Smooth muscle cell (in vitro differentiated cells): ENCODE data around the gene ZC3H10. TPM values are rescaled to one million over a fixed set of nuclear protein-coding genes. Genes with fewer than 3 reads are reported as not detected.

Source experiments
- DNase-seq: peaks from one replicate; lab custom pipeline; 2025; ENCODE audit not compliant: unreplicated experiment; lab: John Stamatoyannopoulos, UW
- H2AFZ ChIP-seq: fragments of 200-600 bp; sonication (generic); 2 replicates; pipeline ENCODE4 v1.6.0; 2016; ENCODE audit warnings: antibody characterized with exemption, low read depth, mild to moderate bottlenecking
- H3F3A ChIP-seq: fragments of 200-600 bp; sonication (generic); 2 replicates; pipeline ENCODE4 v1.6.0; 2017; ENCODE audit warnings: antibody characterized with exemption, low read depth
- H3K27ac ChIP-seq: fragments of 200-600 bp; sonication (generic); 2 replicates; pipeline ENCODE4 v1.5.1; 2016; ENCODE audit warnings: low read depth, mild to moderate bottlenecking
- H3K27me3 ChIP-seq: fragments of 200-600 bp; sonication (generic); 2 replicates; pipeline ENCODE4 v1.6.1; 2016; ENCODE audit warnings: low read depth, mild to moderate bottlenecking
- H3K36me3 ChIP-seq: fragments of 200-600 bp; sonication (generic); 2 replicates; pipeline ENCODE4 v1.5.1; 2016; ENCODE audit warnings: low read depth
- H3K4me1 ChIP-seq: fragments of 200-600 bp; sonication (generic); 2 replicates; pipeline ENCODE4 v1.5.1; 2016; ENCODE audit warnings: low read depth
- H3K4me2 ChIP-seq: fragments of 200-600 bp; sonication (generic); 2 replicates; pipeline ENCODE4 v1.6.0; 2016; ENCODE audit warnings: mild to moderate bottlenecking
- H3K4me3 ChIP-seq: fragments of 200-600 bp; sonication (generic); 2 replicates; pipeline ENCODE4 v1.5.1; 2016; ENCODE audit warnings: mild to moderate bottlenecking
- H3K79me2 ChIP-seq: fragments of 200-600 bp; sonication (generic); 2 replicates; pipeline ENCODE4 v1.6.0; 2016; ENCODE audit warnings: low read depth, mild to moderate bottlenecking
- H3K9ac ChIP-seq: fragments of 200-600 bp; sonication (generic); 2 replicates; pipeline ENCODE4 v1.6.0; 2016; ENCODE audit warnings: low read depth
- H3K9me3 ChIP-seq: fragments of 200-600 bp; sonication (generic); replicated peaks from 2 replicates; pipeline ENCODE4 v1.5.1; 2016; ENCODE audit warnings: low read depth
- H4K20me1 ChIP-seq: fragments of 200-600 bp; sonication (generic); 2 replicates; pipeline ENCODE4 v1.6.0; 2016; ENCODE audit warnings: low read depth
- WGBS: methylation state at CpG from one replicate; pipeline ENCODE4 v1.1.7; 2016; ENCODE audit warnings: low lambda C conversion rate; 5-methylcytosine and 5-hydroxymethylcytosine counted together
- polyA plus RNA-seq: library from polyadenylated mRNA; unstranded; fragments of >200 nt; fragmentation: Nextera tagmentation; extraction: Ambion mirVana; gene quantifications from 2 replicates; pipeline ENCODE4 v1.2.1, GENCODE V29; 2016
- total RNA-seq: library from RNA; depleted of rRNA; stranded (reverse); fragments of >200 nt; gene quantifications from 2 replicates; pipeline ENCODE4 v1.2.3, GENCODE V29; 2014
- TF ChIP-seq, protein P1 (sequence below): fragments of 200-600 bp; sonication (generic); IDR thresholded peaks from 2 replicates; pipeline ENCODE4 v1.5.1; 2017; ENCODE audit warnings: borderline replicate concordance, mild to moderate bottlenecking, antibody characterized with exemption; ENCODE audit not compliant: insufficient read depth, poor library complexity, severe bottlenecking

Gene ZC3H10
- total and polyA plus RNA-seq, 2 experiments from 2014 or later: 1.9 to 2.8 TPM

DNA sequence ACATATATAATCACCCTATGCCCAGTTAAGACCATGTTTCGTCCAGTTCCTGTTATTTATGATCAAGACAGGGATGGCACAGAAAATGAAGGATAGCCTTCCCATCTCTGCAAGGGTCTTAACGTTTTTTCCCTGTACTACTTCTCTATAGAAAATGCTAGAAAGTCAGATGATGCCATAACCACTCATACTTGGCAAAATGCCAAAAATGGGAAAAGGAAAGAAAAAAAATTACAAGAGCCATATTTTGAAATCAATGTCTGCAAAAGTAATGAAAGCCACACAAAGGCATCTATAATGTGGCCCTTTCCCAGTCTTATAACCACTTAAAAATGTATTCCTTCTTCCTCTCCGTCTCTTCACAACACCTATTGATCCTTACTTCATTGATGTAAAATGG lies 32.5 kb downstream of the ZC3H10 start:
- peaks cover 10% of the 10 kb centered on the region for H3K79me2 ChIP-seq
- no peak for DNase-seq
- WGBS: 84% methylated on average over 3 of the region's 3 CpGs

DNA sequence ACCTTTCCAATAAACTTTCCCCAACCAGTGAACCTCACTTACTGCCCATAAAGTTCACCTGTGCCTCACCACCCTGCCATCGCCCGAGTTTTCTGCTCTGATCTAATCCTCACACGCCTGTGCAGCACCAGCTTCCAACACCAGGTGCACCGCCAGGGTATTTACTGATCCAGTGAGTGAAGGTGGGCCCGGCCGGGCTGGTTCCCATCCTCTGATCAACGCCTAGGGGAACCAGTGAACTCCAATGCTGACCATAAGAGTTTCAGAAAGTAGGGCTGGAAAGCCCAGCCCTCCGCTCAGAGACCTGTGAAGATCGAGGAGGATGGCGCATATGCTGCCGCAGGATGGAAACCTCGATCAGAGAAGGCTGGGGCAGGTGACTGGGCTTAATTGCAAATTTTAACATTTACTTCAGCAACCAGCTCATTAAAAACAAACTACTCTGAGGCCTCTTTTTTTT lies 33.6 kb downstream of the ZC3H10 start:
- peaks cover 12% of the 10 kb centered on the region for H3K4me1 ChIP-seq
- peak overlapping the region; percentile 75 for H2AFZ ChIP-seq
- H3K27me3 ChIP-seq: no peaks in the 10 kb centered on the region
- no peaks in the 10 kb centered on the region for H3K36me3 ChIP-seq
- WGBS: 13% methylated on average over 12 of the region's 12 CpGs
- H4K20me1 ChIP-seq: no peaks in the 10 kb centered on the region
- peaks cover 10% of the 10 kb centered on the region for H3K79me2 ChIP-seq
- TF ChIP-seq, protein P1, sequence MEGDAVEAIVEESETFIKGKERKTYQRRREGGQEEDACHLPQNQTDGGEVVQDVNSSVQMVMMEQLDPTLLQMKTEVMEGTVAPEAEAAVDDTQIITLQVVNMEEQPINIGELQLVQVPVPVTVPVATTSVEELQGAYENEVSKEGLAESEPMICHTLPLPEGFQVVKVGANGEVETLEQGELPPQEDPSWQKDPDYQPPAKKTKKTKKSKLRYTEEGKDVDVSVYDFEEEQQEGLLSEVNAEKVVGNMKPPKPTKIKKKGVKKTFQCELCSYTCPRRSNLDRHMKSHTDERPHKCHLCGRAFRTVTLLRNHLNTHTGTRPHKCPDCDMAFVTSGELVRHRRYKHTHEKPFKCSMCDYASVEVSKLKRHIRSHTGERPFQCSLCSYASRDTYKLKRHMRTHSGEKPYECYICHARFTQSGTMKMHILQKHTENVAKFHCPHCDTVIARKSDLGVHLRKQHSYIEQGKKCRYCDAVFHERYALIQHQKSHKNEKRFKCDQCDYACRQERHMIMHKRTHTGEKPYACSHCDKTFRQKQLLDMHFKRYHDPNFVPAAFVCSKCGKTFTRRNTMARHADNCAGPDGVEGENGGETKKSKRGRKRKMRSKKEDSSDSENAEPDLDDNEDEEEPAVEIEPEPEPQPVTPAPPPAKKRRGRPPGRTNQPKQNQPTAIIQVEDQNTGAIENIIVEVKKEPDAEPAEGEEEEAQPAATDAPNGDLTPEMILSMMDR: peak; percentile 42
- peak overlapping the region; percentile 65 for H3K27ac ChIP-seq
- H3F3A ChIP-seq: peaks cover 6% of the 10 kb centered on the region
- H3K4me2 ChIP-seq: peak overlapping the region; percentile 93
- no peak for DNase-seq
- peak overlapping the region; percentile 67 for H3K9ac ChIP-seq
- H3K4me3 ChIP-seq: peak overlapping the region; percentile 66
- H3K9me3 ChIP-seq: no peaks in the 10 kb centered on the region

More for the DNA sequence above, 32.5 kb downstream of the ZC3H10 start:
- H3K9ac ChIP-seq: no peak overlapping the region
- peaks cover 6% of the 10 kb centered on the region for H3F3A ChIP-seq
- no peak overlapping the region for H3K4me2 ChIP-seq
- H3K4me3 ChIP-seq: no peak overlapping the region
- H3K27ac ChIP-seq: no peak overlapping the region
- TF ChIP-seq, protein P1: no peak
- no peaks in the 10 kb centered on the region for H3K9me3 ChIP-seq
- no peaks in the 10 kb centered on the region for H3K36me3 ChIP-seq
- no peaks in the 10 kb centered on the region for H4K20me1 ChIP-seq
- H3K27me3 ChIP-seq: no peaks in the 10 kb centered on the region
- no peak overlapping the region for H2AFZ ChIP-seq
- peaks cover 11% of the 10 kb centered on the region for H3K4me1 ChIP-seq

DNA sequence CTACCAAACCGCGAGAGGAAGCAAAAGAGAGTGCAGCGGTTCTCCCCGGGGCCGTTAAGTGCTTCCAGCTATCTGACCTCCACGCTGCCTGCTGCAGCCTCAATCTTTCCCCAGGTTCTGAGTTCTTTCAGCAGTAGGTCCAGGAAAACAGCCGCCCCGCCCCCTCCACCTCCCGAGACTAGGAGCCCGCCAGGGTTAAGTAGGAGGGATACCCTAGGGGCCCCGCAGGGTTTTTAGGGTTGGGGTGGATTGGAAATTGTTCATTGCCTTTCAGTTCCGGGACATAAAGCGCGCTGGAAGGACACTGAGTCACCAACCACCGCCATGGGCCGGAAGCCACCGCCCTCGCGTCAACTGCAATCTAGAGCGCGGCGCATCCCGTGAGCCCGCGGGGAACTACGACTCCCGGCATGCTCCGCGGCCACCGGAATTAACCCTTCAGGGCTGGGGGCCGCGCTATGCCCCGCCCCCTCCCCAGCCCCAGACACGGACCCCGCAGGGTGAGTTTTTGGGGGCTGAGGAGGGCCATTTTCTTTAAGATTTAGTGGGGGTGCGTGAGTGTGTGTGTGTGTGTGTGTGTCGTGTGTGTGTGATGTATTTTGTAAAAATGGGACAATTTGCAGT lies 34.2 kb downstream of the ZC3H10 start, which contains the start of gene MYL6B:
MYL6B (plus strand) TSS at position 456 of the 624 bp plus-strand sequence. CDS start 1,332 bp downstream, outside the sequence.
- under 1% methylated on average over 37 of the region's 37 CpGs for WGBS

More for the DNA sequence above, 34.2 kb downstream of the ZC3H10 start, which contains the start of gene MYL6B:
- no peaks in the 10 kb centered on the region for H3K9me3 ChIP-seq
- H3K27ac ChIP-seq: peak within 1 kb of the TSS; percentile 65
- peak; percentile 72 for DNase-seq
- peaks cover 6% of the 10 kb centered on the region for H3F3A ChIP-seq
- peak within 1 kb of the TSS; percentile 67 for H3K9ac ChIP-seq
- peaks cover 10% of the 10 kb centered on the region for H3K79me2 ChIP-seq
- no peaks in the 10 kb centered on the region for H4K20me1 ChIP-seq
- H3K27me3 ChIP-seq: no peaks in the 10 kb centered on the region
- TF ChIP-seq, protein P1: no peak
- peaks cover 18% of the 10 kb centered on the region for H3K4me1 ChIP-seq
- peak within 1 kb of the TSS; percentile 66 for H3K4me3 ChIP-seq
- H3K4me2 ChIP-seq: peak within 1 kb of the TSS; percentile 93
- H2AFZ ChIP-seq: peak within 1 kb of the TSS; percentile 75
- H3K36me3 ChIP-seq: no peaks in the 10 kb centered on the region
